ENCODE data around the gene ZNF580. TPM values are rescaled to one million over a fixed set of nuclear protein-coding genes. Genes with fewer than 3 reads are reported as not detected.
A peak's percentile ranks its signal among the peaks of the same experiment; 100 is the strongest.

Gene ZNF580
- total and polyA plus RNA-seq, 2 of the 13 experiments (the other 11 are each of a cell fraction or from before 2014, with no cell fraction given): 4.4 to 6.0 TPM

- TF ChIP-seq AKNA (CRISPR knock-in tag; IDR thresholded peaks at IDR 0.05; ENCODE audit: borderline replicate concordance) (no peak), CHCHD3 (CRISPR knock-in tag; IDR thresholded peaks at IDR 0.05) (no peak), U2AF2 (IDR thresholded peaks at IDR 0.05; ENCODE audit: low read depth, low read length) (no peak), MIER3 (CRISPR knock-in tag; IDR thresholded peaks at IDR 0.05; ENCODE audit: borderline replicate concordance) (peak; percentile 46; the same call in 1 of the 2 replicates), JDP2 (CRISPR knock-in tag; IDR thresholded peaks at IDR 0.05; ENCODE audit: borderline replicate concordance) (no peak; the same call in 1 of the 2 replicates), ZNF343 (CRISPR knock-in tag; IDR thresholded peaks at IDR 0.05) (peak; percentile 61; the same call in 1 of the 2 replicates), ZNF556 (CRISPR knock-in tag; IDR thresholded peaks at IDR 0.05; ENCODE audit: borderline replicate concordance) (peak; percentile 25; the same call in 1 of the 2 replicates), ZFP36 (IDR thresholded peaks at IDR 0.05; ENCODE audit: borderline replicate concordance, low read depth, low read length, partially characterized antibody) (no peak), NCOA5 (CRISPR knock-in tag; IDR thresholded peaks at IDR 0.05) (no peak), NFE2L2 (IDR thresholded peaks at IDR 0.05; ENCODE audit: low read length) (no peak), SAP130 (CRISPR knock-in tag; IDR thresholded peaks at IDR 0.05; ENCODE audit: low read depth) (peak; percentile 94), DZIP1 (CRISPR knock-in tag; IDR thresholded peaks at IDR 0.05) (no peak), BHLHE40 (IDR thresholded peaks at IDR 0.05; ENCODE audit: low read length) (peak; percentile 77), HOXA7 (CRISPR knock-in tag; IDR thresholded peaks at IDR 0.05) (no peak), ZBTB3 (CRISPR knock-in tag; IDR thresholded peaks at IDR 0.05; ENCODE audit: borderline replicate concordance, low read depth) (no peak), REXO4 (CRISPR knock-in tag; IDR thresholded peaks at IDR 0.05; ENCODE audit: borderline replicate concordance) (no peak), HES4 (CRISPR knock-in tag; IDR thresholded peaks at IDR 0.05; ENCODE audit: borderline replicate concordance) (no peak), SSRP1 (CRISPR knock-in tag; IDR thresholded peaks at IDR 0.05) (no peak), ZFP62 (CRISPR knock-in tag; IDR thresholded peaks at IDR 0.05) (no peak), PHF5A (CRISPR knock-in tag; IDR thresholded peaks at IDR 0.05; ENCODE audit: low read depth, unreplicated experiment) (peak; percentile 85), ZNF713 (CRISPR knock-in tag; IDR thresholded peaks at IDR 0.05) (no peak), EED (CRISPR knock-in tag; IDR thresholded peaks at IDR 0.05) (no peak; the same call in 1 of the 2 replicates)
These were observed 34.2 kb downstream of the ZNF580 start, which contains the start of gene EPN1 (continued) for GRCh38 chr19:55674841-55675660.
